SKM-1 (cell line): ENCODE measurements around the gene SEMA5A.
"Not testable (repeated sequence)": the region's sequence is repeated elsewhere in the genome, so short reads cannot be mapped to it uniquely, and the experiment has no call there.

Experiments
- DNase-seq: peaks from one replicate; lab custom pipeline; 2025; ENCODE audit not compliant: unreplicated experiment; lab: John Stamatoyannopoulos, UW

SEMA5A gene

GRCh38 chr5:9363449-9363848, 182.4 kb downstream of the SEMA5A start:
- DNase-seq: no peak

DNA sequence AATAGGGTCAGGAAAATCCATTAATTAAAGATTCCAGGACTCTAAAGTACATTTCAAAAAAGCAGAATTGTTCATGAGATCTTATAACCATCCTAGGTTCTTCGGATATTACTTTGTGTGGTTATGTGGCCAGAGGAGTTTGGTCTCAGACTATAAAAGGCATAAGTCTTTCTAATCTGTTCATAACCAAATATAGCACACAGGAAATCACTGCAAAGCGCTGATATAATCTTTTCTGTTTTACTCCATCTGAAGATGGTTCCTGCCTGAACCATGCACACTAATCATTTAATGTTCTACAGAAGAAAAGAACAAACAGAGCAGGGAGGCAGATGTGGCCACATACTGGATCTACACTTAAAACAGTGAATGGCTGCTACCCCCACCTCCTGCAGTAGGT, 182.8 kb downstream of the SEMA5A start:
- DNase-seq: no peak

GRCh38 chr5:9362600-9362999, 183.3 kb downstream of the SEMA5A start:
- no peak for DNase-seq

DNA sequence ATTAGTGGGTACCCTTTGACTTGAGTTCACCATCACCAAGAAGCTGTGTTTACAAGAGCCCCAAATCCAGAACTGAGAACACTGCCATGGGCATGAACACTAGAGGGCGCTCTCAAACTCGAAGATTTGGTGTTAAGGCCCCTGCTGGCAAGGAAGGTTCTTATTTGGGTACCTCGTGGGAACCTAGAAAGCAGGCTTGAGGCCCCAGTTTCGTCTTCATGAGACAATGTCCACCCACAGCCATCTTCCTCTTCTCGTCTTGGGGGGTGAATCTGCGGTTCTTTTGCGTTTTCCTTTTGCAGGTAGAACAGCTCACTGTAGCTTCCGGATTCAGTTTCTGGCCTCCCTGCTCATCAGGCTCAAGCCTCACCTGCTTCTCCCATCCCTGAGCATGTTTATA, 184.0 kb downstream of the SEMA5A start:
- peak; percentile 33 for DNase-seq

DNA sequence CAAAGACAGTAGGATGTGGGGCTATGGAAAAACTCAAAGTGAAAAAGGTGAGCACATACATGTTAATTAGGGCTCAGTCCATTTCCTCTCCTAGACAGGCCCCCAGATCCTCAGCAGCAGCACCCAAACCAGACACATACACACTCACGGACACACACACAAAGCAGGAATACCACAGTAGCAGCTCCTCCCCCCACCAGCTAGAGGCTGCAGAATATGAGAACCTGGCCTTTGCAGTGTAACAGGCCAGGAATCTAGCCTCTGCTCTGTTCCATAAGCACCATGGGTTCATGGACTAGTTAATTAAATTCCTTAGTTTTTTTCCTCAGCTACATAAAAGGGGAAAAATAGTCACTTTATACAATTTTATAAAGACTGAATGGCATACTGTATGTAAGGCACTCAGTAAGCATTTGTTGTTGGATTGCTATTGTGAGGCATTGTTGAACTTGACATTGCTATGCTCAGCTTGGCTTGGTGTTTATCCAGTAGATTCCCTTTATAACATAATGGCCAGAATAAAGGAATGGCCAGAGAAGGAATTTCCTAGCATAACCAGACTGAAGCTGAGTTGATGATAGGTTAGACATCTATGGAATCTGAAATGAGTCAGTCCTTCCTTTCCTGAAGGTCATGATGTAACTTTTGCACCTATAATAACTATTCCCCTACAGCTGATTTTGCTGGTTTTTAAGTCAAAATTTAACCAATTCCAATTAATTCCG, 186.8 kb downstream of the SEMA5A start:
- no peak for DNase-seq

DNA sequence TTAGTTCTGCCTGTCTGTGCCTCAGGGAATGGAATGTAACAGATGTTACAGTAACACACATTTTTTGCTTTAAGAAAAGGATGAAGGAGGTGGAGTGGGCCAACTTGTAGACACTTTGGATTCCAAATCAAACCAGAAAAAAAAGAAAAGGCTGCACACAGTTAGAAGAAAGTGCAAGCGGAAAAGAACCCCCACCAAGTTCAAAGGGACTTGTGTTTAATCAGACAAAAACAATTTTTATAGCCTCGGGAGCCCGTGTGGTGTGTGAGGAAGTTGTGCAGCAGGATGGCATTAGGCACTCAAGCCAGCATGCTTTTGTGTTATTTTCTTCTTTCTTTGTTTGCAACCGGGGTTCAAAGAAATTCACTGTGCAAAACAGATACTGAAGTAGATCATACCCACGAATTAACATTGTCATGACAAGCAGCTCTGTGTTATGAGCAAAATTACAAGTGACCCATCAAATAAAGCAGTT, 189.5 kb downstream of the SEMA5A start:
- no peak for DNase-seq

DNA sequence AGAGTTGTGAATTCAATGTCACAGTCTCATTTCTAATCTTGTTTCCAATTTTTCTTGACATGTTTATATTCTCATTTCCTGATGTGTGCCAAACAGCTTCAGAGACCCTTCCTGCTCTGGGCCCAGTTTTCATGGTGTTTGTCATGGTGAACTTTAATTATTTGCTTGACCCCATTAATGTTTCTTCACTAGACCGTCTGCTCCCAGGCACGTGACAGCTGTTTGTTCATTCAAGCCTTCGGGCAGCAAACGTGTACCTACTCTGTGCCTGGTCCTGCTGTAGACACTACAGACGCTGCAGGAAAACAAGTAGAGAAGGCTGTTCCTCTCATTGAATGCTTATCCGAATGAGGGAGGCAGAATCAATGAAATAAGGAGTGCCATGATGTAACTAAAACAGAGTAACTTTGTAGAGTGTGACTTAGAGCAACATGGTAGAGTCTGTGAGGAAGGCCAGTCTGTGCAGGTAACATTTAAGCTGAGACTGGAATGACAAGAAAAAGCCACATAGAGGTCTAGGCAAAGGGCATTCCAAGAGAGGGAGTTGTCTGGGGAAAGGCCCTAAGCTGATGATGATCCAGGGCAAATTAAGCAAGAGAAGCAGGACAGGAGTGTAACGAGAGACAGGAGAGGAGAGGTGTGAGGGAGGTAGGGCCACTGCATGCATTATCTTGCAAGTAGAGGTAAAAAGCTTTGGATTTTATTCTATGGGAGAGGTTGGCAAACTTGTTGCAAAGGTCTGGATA, 191.4 kb downstream of the SEMA5A start:
- DNase-seq: no peak

GRCh38 chr5:9353048-9353447, 192.8 kb downstream of the SEMA5A start:
- not testable (repeated sequence) for DNase-seq

- no peak for DNase-seq
Measured at GRCh38 chr5:9351546-9351945, 194.3 kb downstream of the SEMA5A start.

GRCh38 chr5:9350301-9350797, 195.5 kb downstream of the SEMA5A start:
- no peak for DNase-seq

GRCh38 chr5:9348401-9348996, 197.4 kb downstream of the SEMA5A start:
- no peak for DNase-seq

GRCh38 chr5:9347541-9348295, 198.2 kb downstream of the SEMA5A start:
- DNase-seq: no peak

- DNase-seq: no peak
Measured at GRCh38 chr5:9347032-9347431, 198.8 kb downstream of the SEMA5A start.

DNA sequence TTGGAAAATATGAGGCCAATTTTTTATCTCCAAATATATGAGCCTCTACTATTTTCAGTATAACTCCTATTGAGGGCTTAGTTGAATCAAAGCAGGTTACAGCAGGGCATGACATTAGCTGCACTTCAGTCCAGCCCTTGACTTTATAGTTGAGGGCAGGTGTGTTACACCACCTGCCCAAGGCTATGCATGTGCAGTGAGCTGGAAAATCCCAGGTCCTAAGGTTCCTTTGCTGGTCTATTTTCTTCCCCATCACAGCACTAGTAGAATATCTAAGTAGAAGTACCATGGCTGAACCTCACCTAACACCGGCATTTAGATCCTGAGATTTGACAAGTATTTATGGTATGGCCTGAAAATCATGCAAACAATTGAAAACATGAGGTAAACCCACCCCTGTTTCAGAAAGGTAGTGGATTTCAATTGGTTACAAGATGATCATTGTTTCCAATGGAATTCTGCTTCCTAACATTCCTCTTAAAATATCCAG, 201.1 kb downstream of the SEMA5A start:
- DNase-seq: no peak

DNA sequence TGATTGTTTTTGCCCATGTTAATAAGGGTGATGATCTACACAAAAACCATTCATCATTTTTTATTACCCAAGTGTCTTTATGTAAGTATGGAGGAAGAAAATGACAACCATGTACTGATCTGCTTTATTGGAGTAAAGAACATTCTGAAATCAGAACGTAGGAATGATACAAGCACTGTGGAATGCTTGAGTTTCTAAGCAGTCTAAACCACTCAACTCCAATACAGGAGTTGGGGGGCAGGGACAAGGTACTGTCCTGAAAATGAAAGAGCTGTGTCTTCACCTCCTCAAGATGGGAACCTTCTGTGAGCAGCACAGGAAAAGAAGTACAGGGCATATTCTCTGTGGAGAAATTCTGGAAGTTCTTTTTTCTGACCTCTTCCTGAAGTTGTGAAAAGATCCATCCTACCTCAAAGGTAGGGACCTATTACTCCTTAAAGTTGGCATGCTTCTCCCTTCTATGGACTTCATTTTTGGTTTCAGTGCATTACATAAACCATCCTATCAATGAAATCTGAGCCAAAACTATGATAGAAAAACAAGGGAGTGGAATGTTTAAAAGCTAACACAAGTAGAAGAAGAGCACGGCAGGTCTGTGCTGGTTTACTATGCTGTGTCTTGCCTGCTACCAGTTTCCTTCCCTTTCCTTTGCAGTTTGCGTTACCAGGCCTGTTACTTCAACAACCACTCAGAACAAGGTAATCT, 202.6 kb downstream of the SEMA5A start:
- no peak for DNase-seq

DNA sequence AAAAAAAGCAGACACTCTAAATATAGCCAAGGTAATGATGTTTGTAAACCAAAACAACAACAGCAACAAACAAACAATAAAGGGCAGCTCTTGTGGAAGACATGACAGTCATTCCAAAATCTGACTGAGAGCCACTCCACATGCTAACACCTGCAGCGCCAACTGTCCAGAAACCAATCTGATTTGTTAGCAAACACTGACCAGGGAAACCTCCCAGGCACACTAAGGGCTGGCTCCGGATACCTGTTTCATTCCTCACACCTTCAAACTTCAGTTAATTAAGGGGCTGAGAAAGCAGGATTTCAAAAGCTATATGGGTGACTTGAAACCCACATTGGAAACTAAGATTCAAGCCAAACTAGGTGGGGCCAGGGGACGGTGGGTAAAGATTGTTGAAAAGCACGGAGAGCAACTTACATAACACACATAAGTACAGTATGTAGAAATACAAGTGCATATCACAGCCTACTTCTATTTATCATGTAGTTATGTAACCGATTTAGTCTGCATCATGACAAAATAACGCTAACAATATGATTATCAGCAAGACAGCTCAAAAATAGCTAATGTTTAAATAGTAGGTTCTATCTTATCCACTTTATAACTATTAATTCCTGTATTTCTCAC, 203.6 kb downstream of the SEMA5A start:
- DNase-seq: no peak

DNA sequence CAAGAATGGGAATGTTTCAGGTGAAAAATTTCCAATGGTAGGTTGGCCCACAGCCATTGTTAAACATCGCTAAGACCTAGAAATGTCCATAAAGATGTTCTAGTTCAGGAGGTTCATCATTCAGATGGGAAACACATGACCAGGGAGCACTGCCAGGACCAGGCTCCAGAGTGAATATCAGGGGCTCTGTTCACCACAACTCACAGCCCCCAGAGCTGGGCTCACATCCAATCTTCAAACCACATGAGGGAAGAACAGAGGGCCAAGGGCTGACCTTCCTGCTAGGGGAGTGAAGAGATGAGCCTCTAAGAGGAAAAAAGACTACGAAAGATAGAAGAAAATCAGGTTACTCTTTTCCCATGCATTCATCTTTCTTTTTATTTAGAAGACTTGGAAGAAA, 205.8 kb downstream of the SEMA5A start:
- DNase-seq: no peak

DNA sequence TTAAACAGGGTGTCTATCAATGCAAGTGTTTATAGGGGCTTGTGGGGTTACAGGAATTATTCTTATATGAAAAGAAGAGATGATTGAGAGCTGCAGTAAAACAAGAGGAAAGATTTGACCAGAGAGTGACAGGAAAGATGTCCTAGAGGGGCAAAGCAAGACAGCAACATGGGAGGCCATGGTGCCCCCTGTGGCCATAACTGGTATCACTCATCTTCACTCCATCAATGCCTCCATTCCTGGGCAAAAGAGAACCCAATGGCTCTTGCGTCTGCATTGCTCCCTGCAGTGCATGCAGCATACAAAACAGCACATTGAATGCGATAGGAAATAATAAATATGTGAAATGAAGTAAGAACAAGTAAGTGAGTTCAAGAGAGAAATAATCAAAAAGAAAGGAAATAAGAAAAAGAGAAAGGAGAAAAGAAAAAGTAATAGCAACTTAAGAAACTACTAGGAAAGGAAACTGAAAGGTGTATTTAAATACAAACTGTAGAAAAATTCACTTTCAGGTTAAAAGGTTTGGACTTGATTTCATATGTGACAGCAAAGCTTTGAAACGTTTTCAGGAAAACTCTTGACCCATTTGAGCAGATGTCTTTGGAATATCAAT, 206.6 kb downstream of the SEMA5A start:
- DNase-seq: no peak

DNA sequence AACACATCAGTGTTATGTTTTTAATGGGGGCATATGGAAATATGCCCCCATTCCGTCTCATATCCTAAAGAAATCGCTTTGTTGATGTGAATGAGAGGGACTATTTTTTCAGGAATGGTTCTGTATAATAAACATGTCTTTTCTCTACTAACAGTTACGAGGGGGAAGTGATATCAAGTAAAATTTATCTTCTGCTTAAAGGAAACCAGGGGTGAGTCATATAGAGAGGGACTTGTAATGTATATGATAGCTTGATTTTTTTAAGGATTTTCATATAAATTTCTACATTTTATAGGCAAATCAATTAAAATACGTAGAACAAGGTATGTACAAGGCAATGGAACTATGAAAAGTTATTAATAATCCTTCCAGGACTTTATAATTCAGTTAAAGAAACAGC, 207.1 kb downstream of the SEMA5A start:
- DNase-seq: no peak
